Activated gamma-delta T cell treated with anti-CD3 and anti-CD28 coated beads, Interleukin-2, amount 50 U/mL, for 16 hours (primary cell): ENCODE measurements around the gene NDUFAB1.
"Not testable (repeated sequence)": the region's sequence is repeated elsewhere in the genome, so short reads cannot be mapped to it uniquely, and the experiment has no call there.

Source experiments
- DNase-seq: peaks from one replicate; pipeline ENCODE4 v3.0.0-alpha.2; 2020; ENCODE audit warnings: low read depth

The NDUFAB1 gene

DNA sequence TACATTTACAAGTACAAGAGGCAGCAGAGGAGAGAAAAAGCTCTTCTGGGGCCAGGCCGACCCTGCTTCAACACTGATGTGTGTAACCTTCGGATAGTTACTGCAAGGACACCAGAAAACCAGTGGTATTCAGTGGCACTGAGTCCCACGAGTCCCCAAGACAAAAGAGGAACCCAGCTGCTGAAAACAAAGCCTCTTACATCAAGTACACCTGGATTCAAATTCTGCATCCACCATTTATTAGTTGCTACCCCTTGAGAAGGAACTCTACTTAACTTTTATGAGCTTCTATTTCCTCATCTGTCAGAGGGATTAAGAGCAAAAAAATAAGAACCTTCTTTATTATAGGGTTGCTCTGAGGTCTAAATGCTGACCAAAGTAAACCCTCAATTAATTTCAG lies 41.6 kb downstream of the NDUFAB1 start:
- no peak for DNase-seq

DNA sequence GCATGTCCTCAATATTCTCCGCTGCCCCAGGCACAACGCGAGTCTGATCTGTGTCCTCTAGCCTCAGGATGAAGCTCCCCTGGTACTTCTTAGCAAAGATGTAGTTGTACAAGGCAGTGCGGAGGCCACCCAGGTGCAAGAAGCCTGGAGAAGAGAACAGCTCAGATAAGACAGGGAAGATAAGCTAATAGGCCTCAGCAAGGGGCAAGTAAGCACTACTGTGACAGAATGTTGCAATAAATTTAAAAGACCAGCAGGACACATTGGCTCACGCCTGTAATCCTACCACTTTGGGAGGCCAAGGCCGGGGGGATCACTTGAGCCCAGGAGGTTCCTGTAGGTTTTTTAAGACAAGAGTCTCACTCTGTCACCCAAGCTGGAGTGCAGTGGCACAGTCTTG lies 44.0 kb downstream of the NDUFAB1 start:
- DNase-seq: no peak

DNA sequence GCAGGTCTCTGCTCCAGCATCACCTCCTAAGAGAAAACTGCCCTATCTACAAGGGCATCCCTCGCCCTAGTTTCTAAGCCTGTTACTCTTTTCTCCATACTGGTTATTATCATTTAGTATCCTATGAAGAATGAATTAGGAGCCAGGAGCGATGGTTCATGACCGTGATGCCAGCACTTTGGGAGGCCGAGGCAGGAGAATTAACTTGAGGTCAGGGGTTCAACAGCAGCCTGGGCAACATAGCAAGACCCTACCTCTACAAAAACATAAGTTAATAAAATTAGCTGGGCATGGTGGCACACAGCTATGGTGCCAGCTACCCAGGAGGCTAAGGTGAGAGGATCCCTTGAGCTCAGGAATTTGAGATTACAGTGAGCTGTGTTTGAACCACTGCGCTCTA lies 46.2 kb downstream of the NDUFAB1 start:
- no peak for DNase-seq

DNA sequence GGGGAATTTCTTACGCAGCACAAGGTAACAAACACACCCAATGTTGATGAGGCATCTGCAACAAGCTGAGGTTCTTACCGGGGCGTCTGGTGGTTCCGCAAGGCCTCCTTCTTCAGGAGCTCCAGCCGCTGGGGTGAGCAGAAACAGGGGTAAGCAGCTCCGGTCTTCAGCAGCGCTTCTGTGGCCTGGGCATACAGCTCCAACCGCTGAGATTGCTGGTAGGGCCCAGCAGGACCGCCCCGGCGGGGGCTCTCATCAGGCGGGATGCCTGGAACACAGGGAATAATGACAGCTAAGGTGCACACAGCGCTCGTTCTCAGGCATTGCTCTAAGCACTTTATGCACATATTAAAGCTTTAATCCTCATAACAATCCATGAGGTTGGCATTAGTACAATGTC lies 51.7 kb downstream of the NDUFAB1 start:
- no peak for DNase-seq

DNA sequence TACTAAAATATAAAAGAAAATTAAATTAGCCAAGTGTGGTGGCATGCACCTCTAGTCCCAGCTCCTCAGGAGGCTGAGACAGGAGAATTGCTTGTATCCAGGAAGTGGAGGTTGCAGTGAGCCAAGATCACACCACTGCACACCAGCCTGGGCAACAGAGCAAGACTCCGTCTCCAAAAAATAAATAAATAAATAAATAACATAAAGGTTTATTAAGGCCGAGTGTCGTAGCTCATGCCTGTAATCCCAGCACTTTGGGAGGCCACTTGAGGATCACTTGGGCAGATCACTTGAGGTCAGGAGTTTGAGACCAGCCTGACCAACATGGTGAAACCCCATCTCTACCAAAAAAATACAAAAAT lies 55.3 kb downstream of the NDUFAB1 start:
- not testable (repeated sequence) for DNase-seq

DNA sequence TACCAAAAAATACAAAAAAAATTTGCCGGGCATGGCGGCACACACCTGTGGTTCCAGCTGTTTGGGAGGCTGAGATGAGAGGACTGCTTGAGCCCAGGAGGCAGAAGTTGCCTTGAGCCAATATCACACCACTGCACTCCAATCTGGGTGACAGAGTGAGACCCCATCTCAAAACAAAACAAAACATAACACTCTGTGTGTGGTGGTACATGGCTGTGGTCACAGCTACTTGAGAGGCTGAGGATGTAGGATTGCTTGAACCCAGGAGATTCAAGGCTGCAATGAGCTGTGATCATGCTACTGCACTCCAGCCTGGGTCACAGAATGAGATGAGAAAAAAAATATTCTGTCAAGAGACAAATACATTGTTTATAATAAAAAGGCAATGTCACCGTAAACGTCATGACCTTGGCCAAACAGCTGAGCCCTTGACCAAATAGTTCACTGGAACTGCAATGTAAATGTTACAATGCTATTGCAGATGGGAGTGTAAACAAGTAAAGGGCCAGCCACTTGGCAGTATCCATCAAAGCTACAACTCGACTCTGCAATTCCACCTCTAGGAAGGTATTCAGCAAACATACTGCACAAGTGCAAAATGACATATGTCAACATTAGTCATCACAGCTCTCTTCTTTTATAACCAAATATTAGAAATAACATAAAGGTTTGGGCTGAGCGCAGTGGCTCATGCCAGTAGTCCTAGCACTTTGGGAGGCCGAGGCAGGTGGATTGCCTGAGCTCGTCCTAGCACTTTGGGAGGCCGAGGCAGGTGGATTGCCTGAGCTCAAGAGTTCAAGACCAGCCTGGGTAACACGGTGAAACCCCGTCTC lies 55.9 kb downstream of the NDUFAB1 start:
- DNase-seq: no peak

DNA sequence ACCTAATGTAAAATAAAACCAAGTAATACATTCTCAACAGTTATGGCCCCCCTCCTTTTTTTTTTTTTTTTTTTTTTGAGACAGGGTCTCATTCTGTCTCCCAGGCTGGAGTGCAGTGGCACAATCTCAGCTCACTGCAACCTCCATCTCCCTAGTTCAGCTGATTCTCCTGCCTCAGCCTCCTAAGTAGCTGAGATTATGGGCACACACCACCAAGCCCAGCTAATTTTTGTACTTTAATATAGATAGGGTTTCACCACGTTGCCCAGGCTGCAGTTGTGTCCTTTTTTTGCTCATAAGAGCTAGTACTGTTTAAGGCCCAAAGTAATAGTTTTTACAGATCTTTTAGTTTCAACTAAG lies 57.2 kb downstream of the NDUFAB1 start:
- DNase-seq: no peak

DNA sequence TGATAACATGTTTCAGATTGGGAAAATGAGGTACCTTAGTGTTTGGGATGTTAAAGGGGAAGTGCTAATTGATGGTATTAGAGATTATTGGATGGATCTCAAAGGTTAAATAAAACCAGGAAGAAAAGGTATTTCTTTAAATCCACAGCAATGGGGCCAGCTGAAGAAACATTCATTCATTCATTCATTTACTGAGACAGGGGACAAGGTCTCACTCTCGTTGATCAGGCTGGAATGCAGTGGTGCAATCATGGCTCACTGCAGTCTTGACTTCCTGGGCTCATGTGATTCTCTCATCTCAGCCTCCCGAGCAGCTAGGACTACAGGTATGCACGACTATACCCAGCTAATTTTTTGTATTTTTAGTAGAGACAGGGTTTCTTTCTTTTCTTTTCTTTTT lies 58.7 kb downstream of the NDUFAB1 start:
- DNase-seq: no peak

DNA sequence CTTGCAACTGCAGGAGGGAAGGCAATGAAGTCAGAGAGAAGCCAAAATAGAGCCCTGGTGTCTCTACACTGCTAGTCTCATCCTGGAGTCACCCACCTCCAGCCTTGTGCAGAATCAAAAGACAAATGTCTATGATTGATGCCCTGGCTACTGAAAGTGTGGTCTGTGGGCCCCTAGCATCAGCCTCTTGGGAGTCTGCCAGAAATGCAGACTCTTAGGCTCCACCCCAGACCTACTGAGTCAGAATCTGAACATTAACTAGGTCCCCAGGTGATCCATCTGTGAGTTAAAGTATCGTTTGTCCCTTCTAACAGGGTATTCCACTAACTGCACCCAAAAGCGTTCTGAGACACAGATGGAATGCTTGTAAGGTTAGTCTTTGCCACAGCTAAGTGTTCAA lies 60.2 kb downstream of the NDUFAB1 start:
- no peak for DNase-seq

DNA sequence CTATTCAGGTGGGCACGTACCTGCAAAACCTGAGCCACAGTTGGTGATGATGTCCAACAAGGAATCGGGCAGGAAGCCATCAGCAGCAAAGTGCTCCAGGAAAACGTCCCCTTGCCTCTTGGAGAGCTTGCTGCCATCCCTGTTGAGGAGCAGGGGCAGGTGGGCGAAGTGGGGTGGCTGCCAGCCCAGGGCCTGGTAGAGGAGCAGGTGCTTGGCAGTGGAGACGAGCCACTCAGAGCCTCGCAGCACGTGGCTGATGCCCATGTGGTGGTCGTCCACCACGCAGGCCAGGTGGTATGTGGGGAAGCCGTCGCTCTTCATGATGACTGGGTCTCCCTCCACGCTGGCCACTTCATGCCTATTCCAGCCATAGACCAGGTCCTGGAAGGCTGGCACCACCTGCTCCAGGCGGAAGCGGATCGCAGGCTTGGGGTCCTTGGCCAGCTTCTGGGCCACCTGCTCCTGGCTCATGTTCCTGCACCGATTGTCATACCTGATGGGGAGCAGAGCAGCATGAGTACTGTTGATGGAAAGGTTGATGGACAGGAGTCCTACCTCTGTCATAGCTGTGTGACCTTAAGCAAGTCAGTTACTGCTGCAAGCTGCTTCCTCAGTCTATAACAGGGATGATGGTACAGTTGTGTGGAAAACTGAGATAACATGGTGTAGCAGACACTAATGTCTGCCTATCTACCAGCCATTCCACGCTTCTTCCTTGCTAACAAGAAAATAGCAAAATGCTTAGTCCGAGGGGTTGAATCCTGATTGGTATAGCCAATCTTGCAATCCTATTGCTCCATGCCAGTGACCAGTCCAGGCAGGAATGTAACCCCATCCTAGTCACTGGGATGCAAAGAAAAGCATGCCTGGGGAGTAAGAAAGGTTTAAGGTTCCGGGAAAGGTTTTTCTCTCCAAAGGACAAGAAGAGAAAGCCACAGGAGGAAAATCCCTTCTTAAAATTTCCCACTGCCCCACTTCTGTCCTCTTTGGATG lies 61.0 kb downstream of the NDUFAB1 start:
- DNase-seq: no peak

DNA sequence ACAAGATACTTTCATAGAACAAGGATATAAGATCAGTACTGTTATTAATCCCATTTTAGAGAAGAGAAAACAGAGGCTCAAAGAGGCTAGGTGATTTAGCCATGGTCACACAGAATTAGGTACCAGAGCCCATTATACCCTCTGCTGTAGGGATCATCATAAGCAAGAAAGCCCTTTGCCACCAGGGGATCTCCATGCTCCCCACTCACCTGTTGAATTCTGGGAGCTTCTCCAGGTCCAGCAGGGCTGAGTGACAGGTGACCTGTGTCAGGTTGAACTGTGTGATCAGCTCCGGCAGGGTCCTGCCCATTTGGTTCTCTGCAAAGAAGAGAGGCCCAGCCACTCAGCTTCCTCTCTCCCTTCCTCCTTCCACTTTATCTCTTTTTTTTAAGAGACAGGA lies 63.7 kb downstream of the NDUFAB1 start:
- no peak for DNase-seq
